Measurements from ENCODE around the gene TRERF1. TPM values are rescaled to one million over a fixed set of nuclear protein-coding genes. Genes with fewer than 3 reads are reported as not detected.

The TRERF1 gene
- total RNA-seq, 2 donors from 2014 or later, result 37.2 to 43.0 TPM

- H3K9me3 Mint-ChIP-seq, result peaks cover 4 to 6% of the 10 kb centered on the region in 2 donors
- peak overlapping the region; percentile 19 to 50 for H3K4me3 Mint-ChIP-seq
- peaks cover 13 to 22% of the 10 kb centered on the region in 2 donors for H3K36me3 Mint-ChIP-seq (ENCODE audit: insufficient read depth in 2 of 2)
- peak in 1 of 2 donors; percentile 29 for ATAC-seq (replicated peaks in 1 of 2)
- no peak for DNase-seq
- H3K27ac Mint-ChIP-seq, result peak overlapping the region; percentile 78
- H3K4me1 Mint-ChIP-seq (ENCODE audit: low read depth), result peaks cover 53% of the 10 kb centered on the region
- no peaks in the 10 kb centered on the region for H3K27me3 Mint-ChIP-seq (ENCODE audit: low read depth)
Observed at GRCh38 chr6:42429042-42429585, 22.6 kb downstream of the TRERF1 start.

- Mint-ChIP-seq H3K36me3 (ENCODE audit: insufficient read depth in 2 of 2) (peaks cover 7 to 16% of the 10 kb centered on the region in 2 donors), H3K27ac (peak overlapping the region; percentile 87), H3K4me1 (ENCODE audit: low read depth) (peaks cover 59% of the 10 kb centered on the region), H3K9me3 (peaks cover 1 to 2% of the 10 kb centered on the region in 2 donors), H3K27me3 (ENCODE audit: low read depth) (no peaks in the 10 kb centered on the region), H3K4me3 (peak overlapping the region; percentile 19 to 62)
- ATAC-seq (replicated peaks in 1 of 2) (peak; percentile 33 to 46), DNase-seq (peak in 1 of 2 donors; percentile 35)
Observed at GRCh38 chr6:42428326-42429041, 23.2 kb downstream of the TRERF1 start.

GRCh38 chr6:42427871-42428270 is 23.9 kb downstream of the TRERF1 start:
- H3K27ac Mint-ChIP-seq, result peak overlapping the region; percentile 87

GRCh38 chr6:42426191-42426590 is 25.5 kb downstream of the TRERF1 start:
- DNase-seq (no peak), ATAC-seq (replicated peaks in 1 of 2) (no peak)
- Mint-ChIP-seq H3K4me1 (ENCODE audit: low read depth) (peaks cover 75% of the 10 kb centered on the region), H3K9me3 (no peaks in the 10 kb centered on the region), H3K27ac (no peak overlapping the region), H3K4me3 (peak overlapping the region in 1 of 2 donors; percentile 4), H3K27me3 (ENCODE audit: low read depth) (no peaks in the 10 kb centered on the region), H3K36me3 (ENCODE audit: insufficient read depth in 2 of 2) (peaks cover 7 to 15% of the 10 kb centered on the region in 2 donors)

More at GRCh38 chr6:42427871-42428270, 23.9 kb downstream of the TRERF1 start:
- Mint-ChIP-seq H3K4me1 (ENCODE audit: low read depth) (peaks cover 65% of the 10 kb centered on the region), H3K27me3 (ENCODE audit: low read depth) (no peaks in the 10 kb centered on the region), H3K36me3 (ENCODE audit: insufficient read depth in 2 of 2) (peaks cover 6 to 14% of the 10 kb centered on the region in 2 donors), H3K9me3 (no peaks in the 10 kb centered on the region), H3K4me3 (peak overlapping the region in 1 of 2 donors; percentile 62)
- ATAC-seq (replicated peaks in 1 of 2), result no peak
- DNase-seq, result no peak

GRCh38 chr6:42424906-42425474 is 26.7 kb downstream of the TRERF1 start:
- H3K27me3 Mint-ChIP-seq (ENCODE audit: low read depth), result no peaks in the 10 kb centered on the region
- H3K27ac Mint-ChIP-seq, result no peak overlapping the region
- peaks cover 78% of the 10 kb centered on the region for H3K4me1 Mint-ChIP-seq (ENCODE audit: low read depth)
- H3K36me3 Mint-ChIP-seq (ENCODE audit: insufficient read depth in 2 of 2), result peaks cover 7 to 13% of the 10 kb centered on the region in 2 donors
- DNase-seq (no peak), ATAC-seq (replicated peaks in 1 of 2) (peak in 1 of 2 donors; percentile 17)
- H3K9me3 Mint-ChIP-seq, result no peaks in the 10 kb centered on the region
- peak overlapping the region; percentile 12 to 65 for H3K4me3 Mint-ChIP-seq

GRCh38 chr6:42423244-42423643 is 28.5 kb downstream of the TRERF1 start:
- peak; percentile 62 to 78 for DNase-seq
- ATAC-seq (replicated peaks in 1 of 2), result peak; percentile 88 to 92
- H3K9me3 Mint-ChIP-seq, result no peaks in the 10 kb centered on the region
- H3K27me3 Mint-ChIP-seq (ENCODE audit: low read depth), result no peaks in the 10 kb centered on the region
- peaks cover 7 to 13% of the 10 kb centered on the region in 2 donors for H3K36me3 Mint-ChIP-seq (ENCODE audit: insufficient read depth in 2 of 2)
- H3K4me1 Mint-ChIP-seq (ENCODE audit: low read depth), result peaks cover 72% of the 10 kb centered on the region
- H3K27ac Mint-ChIP-seq, result no peak overlapping the region
- peak overlapping the region; percentile 60 to 68 for H3K4me3 Mint-ChIP-seq

- Mint-ChIP-seq H3K27me3 (ENCODE audit: low read depth) (no peaks in the 10 kb centered on the region), H3K27ac (no peak overlapping the region), H3K4me3 (no peak overlapping the region), H3K4me1 (ENCODE audit: low read depth) (peaks cover 76% of the 10 kb centered on the region), H3K9me3 (no peaks in the 10 kb centered on the region), H3K36me3 (ENCODE audit: insufficient read depth in 2 of 2) (peaks cover 7 to 11% of the 10 kb centered on the region in 2 donors)
- ATAC-seq (replicated peaks in 1 of 2) (no peak), DNase-seq (no peak)
Observed at GRCh38 chr6:42420741-42421140, 31.0 kb downstream of the TRERF1 start.

- no peak overlapping the region for H3K27ac Mint-ChIP-seq
Observed at GRCh38 chr6:42419490-42420280, 32.0 kb downstream of the TRERF1 start.

GRCh38 chr6:42418724-42419123 is 33.0 kb downstream of the TRERF1 start:
- DNase-seq (no peak), ATAC-seq (replicated peaks in 1 of 2) (no peak)
- peaks cover 5 to 10% of the 10 kb centered on the region in 2 donors for H3K36me3 Mint-ChIP-seq (ENCODE audit: insufficient read depth in 2 of 2)
- peak overlapping the region in 1 of 2 donors; percentile 48 for H3K4me3 Mint-ChIP-seq
- no peaks in the 10 kb centered on the region for H3K9me3 Mint-ChIP-seq
- no peaks in the 10 kb centered on the region for H3K27me3 Mint-ChIP-seq (ENCODE audit: low read depth)
- peaks cover 68% of the 10 kb centered on the region for H3K4me1 Mint-ChIP-seq (ENCODE audit: low read depth)
- no peak overlapping the region for H3K27ac Mint-ChIP-seq

More at GRCh38 chr6:42419490-42420280, 32.0 kb downstream of the TRERF1 start:
- ATAC-seq (replicated peaks in 1 of 2), result no peak
- Mint-ChIP-seq H3K9me3 (no peaks in the 10 kb centered on the region), H3K27me3 (ENCODE audit: low read depth) (no peaks in the 10 kb centered on the region), H3K36me3 (ENCODE audit: insufficient read depth in 2 of 2) (peaks cover 5 to 10% of the 10 kb centered on the region in 2 donors), H3K4me1 (ENCODE audit: low read depth) (peaks cover 75% of the 10 kb centered on the region), H3K4me3 (peak overlapping the region in 1 of 2 donors; percentile 0)
- no peak for DNase-seq

GRCh38 chr6:42417641-42418112 is 34.0 kb downstream of the TRERF1 start:
- peaks cover 57% of the 10 kb centered on the region for H3K4me1 Mint-ChIP-seq (ENCODE audit: low read depth)
- peak overlapping the region; percentile 38 to 53 for H3K4me3 Mint-ChIP-seq

GRCh38 chr6:42411406-42411805 is 40.3 kb downstream of the TRERF1 start:
- no peak for DNase-seq
- H3K9me3 Mint-ChIP-seq, result no peaks in the 10 kb centered on the region
- no peaks in the 10 kb centered on the region for H3K36me3 Mint-ChIP-seq (ENCODE audit: insufficient read depth in 2 of 2)
- no peak overlapping the region for H3K27ac Mint-ChIP-seq
- no peak overlapping the region for H3K4me3 Mint-ChIP-seq
- ATAC-seq (replicated peaks in 1 of 2), result no peak
- no peaks in the 10 kb centered on the region for H3K27me3 Mint-ChIP-seq (ENCODE audit: low read depth)
- peaks cover 39% of the 10 kb centered on the region for H3K4me1 Mint-ChIP-seq (ENCODE audit: low read depth)

More at GRCh38 chr6:42417641-42418112, 34.0 kb downstream of the TRERF1 start:
- DNase-seq (peak; percentile 70 to 72), ATAC-seq (replicated peaks in 1 of 2) (peak; percentile 90 to 92)
- no peaks in the 10 kb centered on the region for H3K9me3 Mint-ChIP-seq
- peak overlapping the region; percentile 5 for H3K27ac Mint-ChIP-seq
- no peaks in the 10 kb centered on the region for H3K27me3 Mint-ChIP-seq (ENCODE audit: low read depth)
- H3K36me3 Mint-ChIP-seq (ENCODE audit: insufficient read depth in 2 of 2), result peaks cover 3 to 5% of the 10 kb centered on the region in 2 donors

GRCh38 chr6:42410861-42411260 is 40.9 kb downstream of the TRERF1 start:
- no peak overlapping the region for H3K27ac Mint-ChIP-seq
- peaks cover 44% of the 10 kb centered on the region for H3K4me1 Mint-ChIP-seq (ENCODE audit: low read depth)
- DNase-seq (no peak), ATAC-seq (replicated peaks in 1 of 2) (no peak)
- H3K9me3 Mint-ChIP-seq, result no peaks in the 10 kb centered on the region
- H3K27me3 Mint-ChIP-seq (ENCODE audit: low read depth), result no peaks in the 10 kb centered on the region
- no peak overlapping the region for H3K4me3 Mint-ChIP-seq
- H3K36me3 Mint-ChIP-seq (ENCODE audit: insufficient read depth in 2 of 2), result no peaks in the 10 kb centered on the region

Data from activated T-cell treated with anti-CD3 and anti-CD28 coated beads, Interleukin-2, amount 50 U/mL, for 72 hours (primary cell).